H9 (cell line): ENCODE data around the gene TLE4. TPM values are rescaled to one million over a fixed set of nuclear protein-coding genes. Genes with fewer than 3 reads are reported as not detected.

Source experiments
- DNase-seq: peaks from one replicate; pipeline ENCODE4 v3.0.0-alpha.2; 2017
- H2AFZ ChIP-seq: one replicate; pipeline ENCODE4 v1.6.1; 2013; ENCODE audit warnings: mild to moderate bottlenecking, low read length, control low read depth, moderate library complexity
- H2AK5ac ChIP-seq: 2 replicates; pipeline ENCODE4 v1.6.1; 2013; ENCODE audit warnings: low read length, control low read depth, mixed read lengths; ENCODE audit not compliant: insufficient read length
- H2BK120ac ChIP-seq: one replicate; pipeline ENCODE4 v1.6.1; 2013; ENCODE audit warnings: low read depth, mild to moderate bottlenecking, low read length, control low read depth, inconsistent platforms; ENCODE audit not compliant: poor library complexity, severe bottlenecking
- H2BK12ac ChIP-seq: 2 replicates; pipeline ENCODE4 v1.6.1; 2013; ENCODE audit warnings: low read length, control low read depth, mixed read lengths, low read depth; ENCODE audit not compliant: insufficient read length
- H2BK15ac ChIP-seq: 2 replicates; pipeline ENCODE4 v1.6.1; 2013; ENCODE audit warnings: low read depth, low read length, control low read depth
- H2BK20ac ChIP-seq: one replicate; pipeline ENCODE4 v1.6.1; 2013; ENCODE audit warnings: low read depth, mild to moderate bottlenecking, low read length, control low read depth, inconsistent platforms; ENCODE audit not compliant: poor library complexity, severe bottlenecking
- H2BK5ac ChIP-seq: 2 replicates; pipeline ENCODE4 v1.6.1; 2013; ENCODE audit warnings: low read length, control low read depth, mixed read lengths; ENCODE audit not compliant: insufficient read length
- H3K14ac ChIP-seq: 2 replicates; pipeline ENCODE4 v1.6.1; 2013; ENCODE audit warnings: low read length, control low read depth; ENCODE audit not compliant: insufficient read depth
- H3K18ac ChIP-seq: 2 replicates; pipeline ENCODE4 v1.6.1; 2013; ENCODE audit warnings: low read depth, mild to moderate bottlenecking, mixed read lengths, low read length, control low read depth; ENCODE audit not compliant: insufficient read length
- H3K23ac ChIP-seq: 2 replicates; pipeline ENCODE4 v1.6.1; 2013; ENCODE audit warnings: low read length, control low read depth, mixed read lengths, low read depth; ENCODE audit not compliant: insufficient read length
- H3K23me2 ChIP-seq: 2 replicates; pipeline ENCODE4 v1.6.1; 2013; ENCODE audit warnings: low read depth, mild to moderate bottlenecking, mixed read lengths, low read length, control low read depth; ENCODE audit not compliant: insufficient read length, poor library complexity, severe bottlenecking
- H3K27ac ChIP-seq: 2 replicates; pipeline ENCODE4 v1.5.1; 2013; ENCODE audit warnings: low read length, control low read depth, mixed read lengths, low read depth; ENCODE audit not compliant: insufficient read length
- H3K27me3 ChIP-seq: 2 replicates; pipeline ENCODE4 v1.6.1; 2013; ENCODE audit warnings: low read length, control low read depth, inconsistent platforms; ENCODE audit not compliant: insufficient read depth
- H3K4ac ChIP-seq: 2 replicates; pipeline ENCODE4 v1.6.1; 2013; ENCODE audit warnings: low read depth, mild to moderate bottlenecking, control low read depth, inconsistent platforms, low read length, moderate library complexity
- H3K4me1 ChIP-seq: 2 replicates; pipeline ENCODE4 v1.6.1; 2013; ENCODE audit warnings: low read length, control low read depth, inconsistent platforms; ENCODE audit not compliant: insufficient read depth
- H3K4me2 ChIP-seq: 2 replicates; pipeline ENCODE4 v1.6.1; 2013; ENCODE audit warnings: low read length, control low read depth, mixed read lengths; ENCODE audit not compliant: insufficient read length, insufficient read depth
- H3K56ac ChIP-seq: 2 replicates; pipeline ENCODE4 v1.6.1; 2013; ENCODE audit warnings: low read depth, mild to moderate bottlenecking, mixed read lengths, low read length, control low read depth; ENCODE audit not compliant: insufficient read length
- H3K79me1 ChIP-seq: 2 replicates; pipeline ENCODE4 v1.6.1; 2013; ENCODE audit warnings: low read depth, mild to moderate bottlenecking, moderate library complexity, low read length, control low read depth, inconsistent platforms; ENCODE audit not compliant: insufficient read depth, poor library complexity, severe bottlenecking
- H3K79me2 ChIP-seq: 2 replicates; pipeline ENCODE4 v1.6.1; 2013; ENCODE audit warnings: low read length, control low read depth, inconsistent platforms; ENCODE audit not compliant: insufficient read depth
- H3K9ac ChIP-seq: 2 replicates; pipeline ENCODE4 v1.6.1; 2013; ENCODE audit warnings: low read length, control low read depth, mixed read lengths; ENCODE audit not compliant: insufficient read length; ENCODE audit errors: extremely low read depth
- H3K9me3 ChIP-seq: one replicate; pipeline ENCODE4 v1.6.1; 2013; ENCODE audit warnings: low read depth, low read length, inconsistent platforms; ENCODE audit not compliant: control insufficient read depth
- H3T11ph ChIP-seq: one replicate; pipeline ENCODE4 v1.6.1; 2013; ENCODE audit warnings: mild to moderate bottlenecking, low read length, control low read depth, inconsistent platforms
- H4K20me1 ChIP-seq: one replicate; pipeline ENCODE4 v1.6.1; 2013; ENCODE audit not compliant: control insufficient read depth, insufficient read length, insufficient read depth
- H4K5ac ChIP-seq: 2 replicates; pipeline ENCODE4 v1.6.1; 2013; ENCODE audit warnings: low read depth, mild to moderate bottlenecking, mixed read lengths, low read length, control low read depth; ENCODE audit not compliant: insufficient read length
- H4K8ac ChIP-seq: replicated peaks from 2 replicates; pipeline ENCODE4 v1.6.1; 2013; ENCODE audit warnings: low read length, control low read depth, mixed read lengths, low read depth; ENCODE audit not compliant: insufficient read length
- H4K91ac ChIP-seq: 2 replicates; pipeline ENCODE4 v1.6.1; 2013; ENCODE audit warnings: low read depth, mild to moderate bottlenecking, moderate library complexity, mixed read lengths, low read length, control low read depth; ENCODE audit not compliant: insufficient read length
- H3K27ac Mint-ChIP-seq, 3 experiments: 2 replicates in 2 of 3; 3 replicates in 1 of 3; pipeline ENCODE4 v1.8.0; 2020 to 2021; ENCODE audit warnings: mixed read lengths in 3 of 3, mild to moderate bottlenecking in 1 of 3, moderate library complexity in 1 of 3
- H3K27me3 Mint-ChIP-seq: 2 replicates; pipeline ENCODE4 v1.8.0; 2021; ENCODE audit warnings: low read depth, mild to moderate bottlenecking, moderate library complexity, mixed read lengths
- H3K36me3 Mint-ChIP-seq, 3 experiments: 2 replicates in 2 of 3; 3 replicates in 1 of 3; pipeline ENCODE4 v1.8.0; 2020 to 2021; ENCODE audit warnings: low read depth in 3 of 3, mixed read lengths in 3 of 3; ENCODE audit not compliant: insufficient read depth in 1 of 3
- H3K4me1 Mint-ChIP-seq, 2 experiments: 2 replicates each; pipeline ENCODE4 v1.8.0; 2020; ENCODE audit warnings: mixed read lengths in 2 of 2
- H3K4me3 Mint-ChIP-seq, 2 experiments: 2 replicates in 1 of 2; 3 replicates in 1 of 2; pipeline ENCODE4 v1.8.0; 2020 to 2021; ENCODE audit warnings: mild to moderate bottlenecking in 2 of 2, mixed read lengths in 2 of 2, moderate library complexity in 1 of 2
- H3K9me3 Mint-ChIP-seq, 2 experiments: 2 replicates in 1 of 2; 3 replicates in 1 of 2; pipeline ENCODE4 v1.8.0; 2020; ENCODE audit warnings: mild to moderate bottlenecking in 2 of 2, mixed read lengths in 2 of 2, moderate library complexity in 1 of 2
- CTCF ChIP-seq: fragments of 200-600 bp; sonication (generic); conservative IDR thresholded peaks from 3 replicates; pipeline ENCODE4 v1.8.0; 2021; ENCODE audit warnings: antibody characterized with exemption, mild to moderate bottlenecking
- WGBS: extraction: QIAGEN DNeasy Blood & Tissue Kit; methylation state at CpG from one replicate; pipeline ENCODE4 v1.1.7; 2013; ENCODE audit warnings: missing lambda C conversion rate, low lambda C conversion rate, mixed read lengths; ENCODE audit not compliant: insufficient read length; ENCODE audit errors: extremely low coverage; 5-methylcytosine and 5-hydroxymethylcytosine counted together
- total RNA-seq: library from RNA; stranded (reverse); gene quantifications from 2 replicates; pipeline ENCODE4 v1.2.1, GENCODE V29; 2021

Gene TLE4
- total RNA-seq, 1 experiment from 2014 or later: 35.1 TPM

- Mint-ChIP-seq H3K27ac (peak overlapping the region; percentile 96 to 98 (median 96)), H3K4me1 (peaks cover 47 to 61% of the 10 kb centered on the region in 2 experiments)
Observed at GRCh38 chr9:79661886-79662536, 90.2 kb downstream of the TLE4 start.

More at GRCh38 chr9:79661886-79662536, 90.2 kb downstream of the TLE4 start:
- Histone ChIP-seq H2AK5ac (no peak overlapping the region), H3K9ac (no peak overlapping the region), H4K91ac (no peak overlapping the region), H4K8ac (no peak overlapping the region), H2AFZ (no peak overlapping the region), H2BK5ac (no peak overlapping the region), H3T11ph (peak overlapping the region; percentile 10), H3K56ac (no peak overlapping the region), H3K18ac (peak overlapping the region; percentile 45), H2BK12ac (no peak overlapping the region), H2BK120ac (peak overlapping the region; percentile 69), H3K4me1 (peaks cover 17% of the 10 kb centered on the region), H3K27ac (peak overlapping the region; percentile 48), H3K79me1 (no peaks in the 10 kb centered on the region), H3K4ac (no peak overlapping the region), H3K23me2 (no peaks in the 10 kb centered on the region), H4K20me1 (no peaks in the 10 kb centered on the region), H3K27me3 (no peaks in the 10 kb centered on the region), H3K14ac (no peak overlapping the region), H2BK15ac (no peak overlapping the region), H4K5ac (no peak overlapping the region), H3K79me2 (no peaks in the 10 kb centered on the region), H2BK20ac (no peak overlapping the region), H3K23ac (no peak overlapping the region), H3K9me3 (no peaks in the 10 kb centered on the region), H3K4me2 (no peak overlapping the region)
- no CpG with 5 or more reads among the region's 5 CpGs for WGBS
- H3K9me3 Mint-ChIP-seq: no peaks in the 10 kb centered on the region
- DNase-seq: no peak
- H3K36me3 Mint-ChIP-seq: peaks cover 0 to 4% (median 3%) of the 10 kb centered on the region in 3 experiments; a peak in 4 of 7 replicates
- no peaks in the 10 kb centered on the region for H3K27me3 Mint-ChIP-seq
- no peak for TF ChIP-seq CTCF
- H3K4me3 Mint-ChIP-seq: peak overlapping the region in 1 of 2 experiments; percentile 78; a peak in 3 of 5 replicates
